Adrenal gland (tissue), 5 donors: Measurements from ENCODE around the gene UBE3D.

Experiments
- CTCF ChIP-seq, 6 experiments: fragments of 450-650 bp in 4 of 6; fragments of 200-600 bp in 2 of 6; sonication (generic) in 1 of 6; IDR thresholded peaks; 1 replicate in 5 of 6; 2 replicates in 1 of 6; pipeline versions ENCODE4 v1.5.1 to v1.8.0; 2016 to 2021; ENCODE audit warnings: antibody characterized with exemption in 6 of 6, mild to moderate bottlenecking in 2 of 6, moderate library complexity in 1 of 6
- POLR2A ChIP-seq, 2 donors: fragments of 450-650 bp; IDR thresholded peaks; one replicate each; pipeline ENCODE4 v1.6.1; 2017; ENCODE audit warnings: antibody characterized with exemption in 2 of 2, mild to moderate bottlenecking in 2 of 2, moderate library complexity in 1 of 2
- donor health status: DM: no; HTN: no; CAD: no.

GRCh38 chr6:83113258-83113657 lies 47.6 kb upstream of the UBE3D start:
- TF ChIP-seq CTCF (IDR thresholded peaks at IDR 0.05) = no peak
- TF ChIP-seq POLR2A (IDR thresholded peaks at IDR 0.05) = no peak
